HepG2 (cell line): ENCODE data around the gene COA3. TPM values are rescaled to one million over a fixed set of nuclear protein-coding genes. Genes with fewer than 3 reads are reported as not detected.

Source experiments
- AGO2 ChIP-seq: fragments of 200-400 bp; formaldehyde crosslinking; optimal IDR thresholded peaks from 2 replicates; pipeline ENCODE3; 2017; ENCODE audit warnings: mild to moderate bottlenecking, low read depth, low read length, moderate library complexity
- ATF3 ChIP-seq: sonication (generic); formaldehyde crosslinking; IDR thresholded peaks from 2 replicates; pipeline ENCODE4 v1.4.0; 2020; ENCODE audit warnings: missing genetic modification reagents
- CENPT ChIP-seq: sonication (generic); formaldehyde crosslinking; IDR thresholded peaks from 2 replicates; pipeline ENCODE4 v1.8.0; 2022; ENCODE audit warnings: low read depth, mild to moderate bottlenecking, moderate library complexity, missing genetic modification reagents
- CERS6 ChIP-seq: sonication (generic); formaldehyde crosslinking; IDR thresholded peaks from 2 replicates; pipeline ENCODE4 v1.5.0; 2020; ENCODE audit warnings: missing genetic modification reagents
- CREM ChIP-seq, 2 experiments: sonication (generic) in 1 of 2; formaldehyde crosslinking in 1 of 2; IDR thresholded peaks; 2 replicates each; pipeline versions ENCODE4 v1.4.0 to v1.6.1; 2016 to 2020; ENCODE audit warnings: antibody characterized with exemption in 1 of 2, mild to moderate bottlenecking in 1 of 2, missing genetic modification reagents in 1 of 2
- ELF3 ChIP-seq: IDR thresholded peaks from 2 replicates; pipeline ENCODE4 v1.6.1; 2016; ENCODE audit warnings: missing genetic modification reagents, missing compliant biosample characterization
- ESRRA ChIP-seq: sonication (generic); formaldehyde crosslinking; IDR thresholded peaks from 2 replicates; pipeline ENCODE4 v1.5.1; 2020; ENCODE audit warnings: mild to moderate bottlenecking, low read depth, missing genetic modification reagents
- FOXC1 ChIP-seq: sonication (generic); formaldehyde crosslinking; IDR thresholded peaks from 2 replicates; pipeline ENCODE4 v1.8.0; 2022; ENCODE audit warnings: mild to moderate bottlenecking, missing genetic modification reagents, borderline replicate concordance
- GABPB1 ChIP-seq: IDR thresholded peaks from 2 replicates; pipeline ENCODE4 v1.6.1; 2016; ENCODE audit warnings: mild to moderate bottlenecking, missing genetic modification reagents, moderate library complexity, missing compliant biosample characterization
- HNF1B ChIP-seq: sonication (generic); formaldehyde crosslinking; IDR thresholded peaks from 2 replicates; pipeline ENCODE4 v1.5.1; 2020; ENCODE audit warnings: mild to moderate bottlenecking, moderate library complexity, missing genetic modification reagents
- MED13 ChIP-seq: sonication (generic); formaldehyde crosslinking; IDR thresholded peaks from 2 replicates; pipeline ENCODE4 v1.5.0; 2020; ENCODE audit warnings: missing genetic modification reagents
- MYC ChIP-seq: sonication (generic); formaldehyde crosslinking; IDR thresholded peaks from 2 replicates; pipeline ENCODE4 v1.9.0; 2021; ENCODE audit warnings: missing genetic modification reagents, borderline replicate concordance
- NFYC ChIP-seq: IDR thresholded peaks from 2 replicates; pipeline ENCODE4 v1.6.1; 2016; ENCODE audit warnings: missing genetic modification reagents, missing compliant biosample characterization
- NPAS2 ChIP-seq: sonication (generic); formaldehyde crosslinking; IDR thresholded peaks from 2 replicates; pipeline ENCODE4 v1.8.0; 2022; ENCODE audit warnings: mild to moderate bottlenecking, missing genetic modification reagents, borderline replicate concordance
- NR2F6 ChIP-seq, 2 experiments: IDR thresholded peaks; 2 replicates each; pipeline ENCODE4 v1.6.1; 2016; ENCODE audit warnings: antibody characterized with exemption in 1 of 2, mild to moderate bottlenecking in 1 of 2
- NR3C1 ChIP-seq: sonication (generic); formaldehyde crosslinking; IDR thresholded peaks from 2 replicates; pipeline ENCODE4 v1.4.0; 2020; ENCODE audit warnings: missing genetic modification reagents
- ZBTB26 ChIP-seq: IDR thresholded peaks from 2 replicates; pipeline ENCODE4 v1.6.1; 2016; ENCODE audit warnings: missing compliant biosample characterization, missing genetic modification reagents, borderline replicate concordance
- ZFP37 ChIP-seq: sonication (generic); formaldehyde crosslinking; IDR thresholded peaks from 2 replicates; pipeline ENCODE4 v1.4.0; 2020; ENCODE audit warnings: missing genetic modification reagents, borderline replicate concordance
- ZNF264 ChIP-seq: sonication (generic); formaldehyde crosslinking; IDR thresholded peaks from 2 replicates; pipeline ENCODE4 v1.4.0; 2020; ENCODE audit warnings: missing genetic modification reagents
- ZNF292 ChIP-seq: sonication (generic); formaldehyde crosslinking; IDR thresholded peaks from 2 replicates; pipeline ENCODE4 v1.8.1; 2022; ENCODE audit warnings: mild to moderate bottlenecking, low read depth, missing genetic modification reagents, borderline replicate concordance
- ZNF513 ChIP-seq: sonication (generic); formaldehyde crosslinking; conservative IDR thresholded peaks from 2 replicates; pipeline ENCODE4 v1.5.0; 2020; ENCODE audit warnings: missing genetic modification reagents
- ZNF564 ChIP-seq: sonication (generic); formaldehyde crosslinking; IDR thresholded peaks from 2 replicates; pipeline ENCODE4 v1.8.1; 2023; ENCODE audit warnings: mild to moderate bottlenecking, missing genetic modification reagents
- ZNF747 ChIP-seq: sonication (generic); formaldehyde crosslinking; IDR thresholded peaks from 2 replicates; pipeline ENCODE4 v1.8.1; 2023; ENCODE audit warnings: missing genetic modification reagents, mild to moderate bottlenecking, borderline replicate concordance
- polyA plus RNA-seq, 8 experiments: library from polyadenylated mRNA; depleted of rRNA in 3 of 8; stranded (reverse) in 7 of 8; unstranded in 1 of 8; fragments of >200 nt; fragmentation: Illumina TruSeq in 4 of 8; extraction: Trizol in 4 of 8; gene quantifications; 2 replicates each; pipeline versions ENCODE4 v1.2.1 to v1.2.3, GENCODE V29; 2011 to 2016; ENCODE audit warnings: low read depth in 4 of 8, missing spikeins in 1 of 8, mixed read lengths in 1 of 8; ENCODE audit not compliant: insufficient read depth in 1 of 8
- total RNA-seq, 5 experiments: library from RNA; depleted of rRNA; stranded (reverse); fragments of >200 nt; fragmentation: Illumina TruSeq; extraction: Trizol; gene quantifications; 2 replicates each; pipeline ENCODE4 v1.2.3, GENCODE V29; 2016; ENCODE audit warnings: low read depth in 1 of 5

The COA3 gene
- total and polyA plus RNA-seq, 2 of the 13 experiments (the other 11 are each of a cell fraction or from before 2014, with no cell fraction given): 133 to 202 TPM

- TF ChIP-seq NPAS2 (CRISPR knock-in tag) (no peak), FOXC1 (CRISPR knock-in tag) (peak; percentile 97; the same call in 1 of the 2 replicates), ZBTB26 (CRISPR knock-in tag) (peak; percentile 78), ATF3 (no peak), ZNF747 (CRISPR knock-in tag) (peak; percentile 96), CERS6 (CRISPR knock-in tag) (no peak), ZNF513 (CRISPR knock-in tag) (0 out of 2 replicates have a peak, but pooled peaks have one; percentile 23), AGO2 (peak; percentile 92), ZNF292 (CRISPR knock-in tag) (peak; percentile 71; the same call in 1 of the 2 replicates), ZNF264 (CRISPR knock-in tag) (peak; percentile 75; the same call in 1 of the 2 replicates), CENPT (CRISPR knock-in tag) (0 out of 2 replicates have a peak, but pooled peaks have one; percentile 37), NR3C1 (CRISPR knock-in tag) (no peak), ESRRA (CRISPR knock-in tag) (peak; percentile 64; the same call in 1 of the 2 replicates), GABPB1 (CRISPR knock-in tag) (peak; percentile 93), CREM (IDR thresholded peaks at IDR 0.05) (peak; percentile 90), CREM (CRISPR knock-in tag; IDR thresholded peaks at IDR 0.05) (no peak), ZFP37 (CRISPR knock-in tag) (peak; percentile 72; the same call in 1 of the 2 replicates), ZNF564 (CRISPR knock-in tag) (peak; percentile 86), ELF3 (CRISPR knock-in tag) (peak; percentile 83), NFYC (CRISPR knock-in tag) (peak; percentile 93), MED13 (no peak; the same call in 1 of the 2 replicates), MYC (CRISPR knock-in tag) (peak; percentile 92), HNF1B (CRISPR knock-in tag) (peak; percentile 97), NR2F6 (IDR thresholded peaks at IDR 0.05) (no peak; the same call in 1 of the 2 replicates), NR2F6 (CRISPR knock-in tag; IDR thresholded peaks at IDR 0.05) (peak; percentile 69)
These were observed at the start of gene COA3, which contains the start of gene CNTD1 (continued) for GRCh38 chr17:42798383-42799380.
